DOHH2 (cell line): ENCODE data around the gene NME7.

ENCODE experiments used
- CTCF ChIP-seq: fragments of 200-600 bp; sonication (generic); IDR thresholded peaks from one replicate; pipeline ENCODE4 v1.5.1; 2014; ENCODE audit warnings: antibody characterized with exemption, mild to moderate bottlenecking, low read depth, low read length; ENCODE audit not compliant: poor library complexity, severe bottlenecking
- EZH2phosphoT487 ChIP-seq: fragments of 200-600 bp; sonication (generic); IDR thresholded peaks from 2 replicates; pipeline ENCODE4 v1.6.1; 2017; ENCODE audit warnings: borderline replicate concordance, mild to moderate bottlenecking, antibody characterized with exemption, low read length, moderate library complexity, mixed read lengths

- TF ChIP-seq CTCF (no peak), EZH2phosphoT487 (no peak)
These were observed 234.9 kb downstream of the NME7 start for GRCh38 chr1:169132512-169133227.
